Natural killer cell (primary cell): ENCODE results near the gene NR0B1. TPM values are rescaled to one million over a fixed set of nuclear protein-coding genes. Genes with fewer than 3 reads are reported as not detected.

Source experiments
- ATAC-seq, 3 donors: fragments of 150-1000 bp in 2 of 3; fragments of 200-7000 bp in 1 of 3; cut with Tn5 transposase; 1 replicate in 1 of 3; 2 replicates in 2 of 3; pipeline ENCODE4 v1.10.0; 2021; ENCODE audit warnings: mild to moderate bottlenecking in 2 of 3, moderate library complexity in 2 of 3
- DNase-seq, 2 donors: peaks; one replicate each; pipeline versions ENCODE4 v3.0.0 to v3.0.0-alpha.2; 2013 to 2021; ENCODE audit warnings: mixed read lengths in 1 of 2
- H3K27ac ChIP-seq: one replicate; pipeline ENCODE4 v1.5.1; 2013; ENCODE audit warnings: mild to moderate bottlenecking, low read length
- H3K27me3 ChIP-seq: one replicate; pipeline ENCODE4 v1.6.1; 2013; ENCODE audit warnings: low read length; ENCODE audit not compliant: control insufficient read depth, insufficient read depth
- H3K36me3 ChIP-seq: one replicate; pipeline ENCODE4 v1.6.1; 2013; ENCODE audit warnings: low read length; ENCODE audit not compliant: control insufficient read depth, insufficient read depth
- H3K4me1 ChIP-seq: one replicate; pipeline ENCODE4 v1.6.1; 2013; ENCODE audit warnings: low read length; ENCODE audit not compliant: control insufficient read depth, insufficient read depth
- H3K4me3 ChIP-seq: one replicate; pipeline ENCODE4 v1.5.1; 2013; ENCODE audit warnings: low read length
- H3K9me3 ChIP-seq: one replicate; pipeline ENCODE4 v1.6.1; 2013; ENCODE audit warnings: low read length; ENCODE audit not compliant: control insufficient read depth, insufficient read depth
- H3K27ac Mint-ChIP-seq, 2 donors: one replicate each; pipeline ENCODE4 v1.8.0; 2022; ENCODE audit warnings: mild to moderate bottlenecking in 2 of 2, mixed read lengths in 2 of 2, moderate library complexity in 1 of 2
- H3K27me3 Mint-ChIP-seq, 2 donors: one replicate each; pipeline ENCODE4 v1.8.0; 2022; ENCODE audit warnings: low read depth in 2 of 2, mixed read lengths in 2 of 2
- H3K36me3 Mint-ChIP-seq: one replicate; pipeline ENCODE4 v1.8.0; 2022; ENCODE audit warnings: mixed read lengths
- H3K4me1 Mint-ChIP-seq, 2 donors: one replicate each; pipeline ENCODE4 v1.8.0; 2022; ENCODE audit warnings: mixed read lengths in 2 of 2
- H3K4me3 Mint-ChIP-seq: one replicate; pipeline ENCODE4 v1.8.0; 2022; ENCODE audit warnings: mild to moderate bottlenecking, moderate library complexity, mixed read lengths
- H3K9me3 Mint-ChIP-seq, 2 donors: one replicate each; pipeline ENCODE4 v1.8.0; 2022; ENCODE audit warnings: mixed read lengths in 2 of 2
- WGBS: methylation state at CpG from one replicate; pipeline ENCODE4 v1.1.7; 2013; ENCODE audit warnings: missing lambda C conversion rate; ENCODE audit not compliant: insufficient coverage; 5-methylcytosine and 5-hydroxymethylcytosine counted together
- intact Hi-C: fragments of 100-400 bp; cut with micrococcal nuclease; formaldehyde crosslinking; loops from one replicate; pipeline ENCODE4 v1.14.2; 2022
- total RNA-seq, 4 donors: library from RNA; stranded (reverse); fragments of 120-200 nt in 1 of 4; gene quantifications; one replicate each; pipeline versions ENCODE4 v1.2.3 to v1.2.4, GENCODE V29; 2013 to 2022
- TF ChIP-seq, protein P1 (sequence below): fragments of 200-600 bp; IDR thresholded peaks from one replicate; pipeline ENCODE4 v1.8.0; 2022; ENCODE audit warnings: antibody characterized with exemption

The NR0B1 gene
- total RNA-seq, 3 donors from 2014 or later (not counting 1 experiment from before 2014, with no cell fraction given) = not detected

- no peak overlapping the region for H3K27ac Mint-ChIP-seq
- no peak for ATAC-seq
These were observed 4.3 kb downstream of the NR0B1 start for GRCh38 chrX:30304866-30305265.

DNA sequence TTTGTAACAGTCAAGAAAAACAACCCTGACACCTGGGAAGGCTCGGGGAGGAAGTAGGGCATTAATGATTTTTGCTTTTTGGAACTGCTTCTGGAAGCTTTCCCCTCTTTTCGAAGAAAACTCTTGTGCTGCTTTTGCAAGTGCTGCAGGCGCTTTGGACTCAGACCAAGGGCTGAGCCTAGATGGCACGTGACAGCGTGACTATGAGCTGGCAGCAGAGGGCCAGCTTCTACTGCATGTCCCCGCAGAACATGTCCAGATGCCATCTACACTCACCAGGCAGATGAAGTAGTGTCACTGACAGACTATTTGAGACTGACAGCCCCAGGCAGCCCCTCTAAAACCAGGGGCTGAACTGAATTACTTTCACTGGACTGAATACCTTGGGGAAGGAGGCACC lies 6.2 kb downstream of the NR0B1 start:
- no peak for ATAC-seq
- no peaks in the 10 kb centered on the region for H3K36me3 ChIP-seq
- Mint-ChIP-seq H3K27ac (no peak overlapping the region), H3K27me3 (no peaks in the 10 kb centered on the region), H3K9me3 (peaks cover 0 to 6% of the 10 kb centered on the region in 2 donors), H3K36me3 (no peaks in the 10 kb centered on the region), H3K4me3 (no peak overlapping the region), H3K4me1 (no peaks in the 10 kb centered on the region)
- H3K27ac ChIP-seq = no peak overlapping the region
- H3K9me3 ChIP-seq = no peaks in the 10 kb centered on the region
- WGBS = 82% methylated on average over 6 of the region's 6 CpGs
- TF ChIP-seq, protein P1, sequence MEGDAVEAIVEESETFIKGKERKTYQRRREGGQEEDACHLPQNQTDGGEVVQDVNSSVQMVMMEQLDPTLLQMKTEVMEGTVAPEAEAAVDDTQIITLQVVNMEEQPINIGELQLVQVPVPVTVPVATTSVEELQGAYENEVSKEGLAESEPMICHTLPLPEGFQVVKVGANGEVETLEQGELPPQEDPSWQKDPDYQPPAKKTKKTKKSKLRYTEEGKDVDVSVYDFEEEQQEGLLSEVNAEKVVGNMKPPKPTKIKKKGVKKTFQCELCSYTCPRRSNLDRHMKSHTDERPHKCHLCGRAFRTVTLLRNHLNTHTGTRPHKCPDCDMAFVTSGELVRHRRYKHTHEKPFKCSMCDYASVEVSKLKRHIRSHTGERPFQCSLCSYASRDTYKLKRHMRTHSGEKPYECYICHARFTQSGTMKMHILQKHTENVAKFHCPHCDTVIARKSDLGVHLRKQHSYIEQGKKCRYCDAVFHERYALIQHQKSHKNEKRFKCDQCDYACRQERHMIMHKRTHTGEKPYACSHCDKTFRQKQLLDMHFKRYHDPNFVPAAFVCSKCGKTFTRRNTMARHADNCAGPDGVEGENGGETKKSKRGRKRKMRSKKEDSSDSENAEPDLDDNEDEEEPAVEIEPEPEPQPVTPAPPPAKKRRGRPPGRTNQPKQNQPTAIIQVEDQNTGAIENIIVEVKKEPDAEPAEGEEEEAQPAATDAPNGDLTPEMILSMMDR = no peak
- peaks cover 1% of the 10 kb centered on the region for H3K27me3 ChIP-seq
- H3K4me1 ChIP-seq = no peaks in the 10 kb centered on the region
- intact Hi-C loops = no loop called here
- H3K4me3 ChIP-seq = no peak overlapping the region
- no peak for DNase-seq

More at GRCh38 chrX:30304866-30305265, 4.3 kb downstream of the NR0B1 start:
- no peaks in the 10 kb centered on the region for H3K36me3 ChIP-seq
- Mint-ChIP-seq H3K4me3 (no peak overlapping the region), H3K27me3 (peaks cover 0 to 5% of the 10 kb centered on the region in 2 donors), H3K9me3 (peaks cover 0 to 6% of the 10 kb centered on the region in 2 donors), H3K4me1 (no peaks in the 10 kb centered on the region), H3K36me3 (no peaks in the 10 kb centered on the region)
- H3K27ac ChIP-seq = no peak overlapping the region
- TF ChIP-seq, protein P1 = no peak
- intact Hi-C loops = no loop called here
- H3K9me3 ChIP-seq = no peaks in the 10 kb centered on the region
- no peaks in the 10 kb centered on the region for H3K4me1 ChIP-seq
- no peak for DNase-seq
- no peak overlapping the region for H3K4me3 ChIP-seq
- WGBS = 86% methylated on average over 4 of the region's 6 CpGs
- peaks cover 3% of the 10 kb centered on the region for H3K27me3 ChIP-seq

- no peak overlapping the region for H3K4me3 Mint-ChIP-seq
- Histone ChIP-seq H3K27ac (no peak overlapping the region), H3K4me3 (no peak overlapping the region), H3K9me3 (no peaks in the 10 kb centered on the region), H3K4me1 (no peaks in the 10 kb centered on the region), H3K36me3 (no peaks in the 10 kb centered on the region), H3K27me3 (no peaks in the 10 kb centered on the region)
- peaks cover 0 to 6% of the 10 kb centered on the region in 2 donors for H3K9me3 Mint-ChIP-seq
- H3K4me1 Mint-ChIP-seq = no peaks in the 10 kb centered on the region
- H3K27me3 Mint-ChIP-seq = no peaks in the 10 kb centered on the region
- ATAC-seq = no peak
- intact Hi-C loops = no loop called here
- no peaks in the 10 kb centered on the region for H3K36me3 Mint-ChIP-seq
- no peak overlapping the region for H3K27ac Mint-ChIP-seq
- no peak for DNase-seq
- 69% methylated on average over 5 of the region's 5 CpGs for whole genome bisulfite sequencing
- TF ChIP-seq, protein P1 = no peak
These were observed 7.2 kb downstream of the NR0B1 start for GRCh38 chrX:30301963-30302362.

DNA sequence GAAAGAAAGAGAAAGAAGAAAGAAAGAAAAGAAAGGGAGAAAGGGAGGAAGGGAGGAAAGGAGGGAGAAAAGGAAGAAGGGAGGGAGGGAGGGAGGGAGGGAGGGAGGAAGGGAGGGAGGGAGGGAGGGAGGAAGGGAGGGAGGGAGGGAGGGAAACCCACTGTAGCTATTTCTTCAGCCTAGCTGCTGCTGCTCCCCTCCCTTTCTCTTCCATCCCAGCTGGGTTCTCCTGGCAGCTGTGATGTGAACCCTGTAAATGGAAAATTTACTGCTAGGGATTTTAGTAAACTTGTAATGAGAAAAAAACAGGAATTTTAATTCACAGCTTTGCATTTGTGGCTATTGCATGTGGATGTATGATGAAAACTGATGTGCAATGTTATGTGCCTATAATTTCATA lies 8.0 kb downstream of the NR0B1 start:
- Mint-ChIP-seq H3K4me1 (no peaks in the 10 kb centered on the region), H3K27ac (no peak overlapping the region), H3K9me3 (peaks cover 0 to 6% of the 10 kb centered on the region in 2 donors), H3K4me3 (no peak overlapping the region), H3K27me3 (no peaks in the 10 kb centered on the region), H3K36me3 (no peaks in the 10 kb centered on the region)
- Histone ChIP-seq H3K27me3 (no peaks in the 10 kb centered on the region), H3K4me3 (no peak overlapping the region), H3K4me1 (no peaks in the 10 kb centered on the region), H3K27ac (no peak overlapping the region), H3K9me3 (no peaks in the 10 kb centered on the region), H3K36me3 (no peaks in the 10 kb centered on the region)
- DNase-seq (no peak), ATAC-seq (no peak)
- intact Hi-C loops = no loop called here
- TF ChIP-seq, protein P1 = no peak
